NCI-H226 (cell line): ENCODE data around the gene IGF2BP3.

Source experiments
- DNase-seq: peaks from one replicate; pipeline ENCODE4 v3.0.0-alpha.2; 2015

IGF2BP3 gene

DNA sequence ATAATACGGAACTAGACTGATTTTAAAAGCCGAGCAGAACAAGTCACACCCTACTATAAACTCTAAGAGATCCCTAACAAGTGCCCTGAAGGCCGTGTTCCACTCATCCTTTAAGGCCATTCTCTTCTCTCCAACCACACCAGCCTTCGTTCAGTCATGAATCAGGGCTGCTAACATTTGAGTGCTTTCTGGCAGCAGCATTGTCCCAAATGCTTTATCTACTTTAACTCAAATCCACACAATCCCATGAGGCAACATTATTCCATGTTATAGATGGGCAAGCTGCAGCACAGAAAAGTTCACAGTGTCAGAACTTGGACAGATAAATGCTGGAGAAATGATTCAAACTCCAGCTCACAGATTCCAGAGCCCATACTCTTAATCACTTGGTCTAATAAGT lies 97.7 kb downstream of the IGF2BP3 start:
- DNase-seq, result no peak

DNA sequence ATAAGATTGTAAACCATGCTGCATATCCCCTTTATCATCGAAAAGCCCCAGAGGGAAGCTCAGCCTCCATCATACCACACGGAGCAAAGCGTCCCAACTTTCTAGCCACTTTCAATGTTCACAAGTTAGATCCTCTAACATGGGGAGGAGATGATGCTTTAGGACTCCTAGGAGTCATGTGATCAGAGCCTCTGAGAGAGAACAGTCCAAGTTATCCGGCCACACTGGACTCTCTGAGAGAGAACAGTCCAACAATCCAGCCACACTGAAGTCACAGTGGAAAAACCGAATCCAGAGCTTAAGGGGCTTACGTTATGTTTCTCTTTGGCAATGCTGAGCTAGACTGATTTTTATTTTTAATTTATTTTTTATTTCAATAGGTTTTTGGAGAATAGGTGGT lies 98.6 kb downstream of the IGF2BP3 start:
- no peak for DNase-seq

DNA sequence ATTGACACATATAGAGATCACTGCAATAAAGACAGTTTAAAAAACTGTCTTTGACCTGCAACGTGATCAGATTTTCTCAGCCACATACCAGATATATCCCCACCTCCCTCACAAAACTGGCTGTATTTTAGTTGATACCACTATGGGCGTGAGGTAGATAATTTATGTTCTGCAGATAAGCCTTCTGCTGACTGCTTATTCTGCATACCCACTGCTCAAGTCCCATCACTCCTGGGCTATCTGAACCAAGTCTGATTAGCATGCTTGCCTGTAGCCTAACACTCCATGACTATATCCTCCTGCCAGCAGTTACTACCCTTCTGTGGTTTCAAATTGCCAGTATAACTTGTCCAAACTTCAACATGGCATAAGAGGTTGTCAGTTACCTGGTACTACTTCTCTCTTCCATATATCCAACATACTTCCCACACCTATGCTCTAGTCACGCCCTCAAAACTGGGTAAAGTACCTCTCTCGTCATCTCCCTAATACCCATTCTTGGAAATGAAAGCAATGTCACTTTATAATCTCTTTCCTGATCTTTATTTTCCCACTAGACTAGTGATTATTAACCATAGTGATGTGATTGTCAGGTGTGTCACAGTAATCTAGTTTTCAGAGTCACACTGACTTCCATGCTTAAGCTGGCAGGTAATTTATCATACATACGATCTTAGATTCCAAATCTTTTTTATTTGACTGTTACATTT lies 100.4 kb downstream of the IGF2BP3 start:
- no peak for DNase-seq

DNA sequence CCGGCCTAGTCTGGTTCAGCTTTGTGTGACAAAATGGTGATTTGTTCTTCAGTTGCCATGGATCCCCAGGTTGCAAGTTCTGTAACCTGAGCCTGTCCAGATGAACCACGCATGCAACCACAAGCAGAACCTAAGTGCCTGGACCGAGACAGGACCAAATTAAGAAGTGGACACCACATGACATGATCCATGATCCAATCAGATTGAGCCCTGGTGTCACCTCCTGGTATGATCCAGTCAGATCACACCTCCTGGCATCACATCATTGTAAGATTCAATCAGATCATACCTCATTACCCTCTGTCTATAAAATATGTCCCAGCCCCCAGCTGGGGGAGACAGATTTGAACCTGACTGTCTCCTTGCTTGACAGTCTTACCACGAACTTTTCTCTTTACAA lies 101.2 kb downstream of the IGF2BP3 start:
- no peak for DNase-seq

DNA sequence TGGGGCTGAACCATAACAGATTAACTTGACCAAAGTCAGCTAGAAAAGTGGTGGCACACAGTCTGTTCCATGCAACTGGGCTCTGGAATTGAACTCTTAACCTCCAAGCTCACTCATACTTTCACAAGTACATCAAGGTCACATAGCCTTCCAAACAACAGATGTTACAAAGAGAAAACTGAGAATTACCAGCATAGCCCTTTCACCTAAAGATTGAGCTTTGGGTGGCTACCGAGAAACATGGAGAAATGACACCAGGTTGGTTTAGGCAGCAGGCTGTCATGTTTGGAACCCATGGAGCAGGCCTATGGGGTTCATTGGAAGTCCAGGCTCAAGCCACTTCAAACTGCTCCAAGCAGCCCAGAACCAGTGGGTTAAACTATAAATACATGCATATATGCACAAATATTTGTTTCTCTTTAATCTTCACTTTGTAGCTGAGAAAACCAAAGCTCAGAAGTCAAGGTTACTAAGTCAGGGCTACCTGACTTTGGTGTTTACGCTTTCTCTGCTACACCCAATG lies 112.1 kb downstream of the IGF2BP3 start:
- no peak for DNase-seq

DNA sequence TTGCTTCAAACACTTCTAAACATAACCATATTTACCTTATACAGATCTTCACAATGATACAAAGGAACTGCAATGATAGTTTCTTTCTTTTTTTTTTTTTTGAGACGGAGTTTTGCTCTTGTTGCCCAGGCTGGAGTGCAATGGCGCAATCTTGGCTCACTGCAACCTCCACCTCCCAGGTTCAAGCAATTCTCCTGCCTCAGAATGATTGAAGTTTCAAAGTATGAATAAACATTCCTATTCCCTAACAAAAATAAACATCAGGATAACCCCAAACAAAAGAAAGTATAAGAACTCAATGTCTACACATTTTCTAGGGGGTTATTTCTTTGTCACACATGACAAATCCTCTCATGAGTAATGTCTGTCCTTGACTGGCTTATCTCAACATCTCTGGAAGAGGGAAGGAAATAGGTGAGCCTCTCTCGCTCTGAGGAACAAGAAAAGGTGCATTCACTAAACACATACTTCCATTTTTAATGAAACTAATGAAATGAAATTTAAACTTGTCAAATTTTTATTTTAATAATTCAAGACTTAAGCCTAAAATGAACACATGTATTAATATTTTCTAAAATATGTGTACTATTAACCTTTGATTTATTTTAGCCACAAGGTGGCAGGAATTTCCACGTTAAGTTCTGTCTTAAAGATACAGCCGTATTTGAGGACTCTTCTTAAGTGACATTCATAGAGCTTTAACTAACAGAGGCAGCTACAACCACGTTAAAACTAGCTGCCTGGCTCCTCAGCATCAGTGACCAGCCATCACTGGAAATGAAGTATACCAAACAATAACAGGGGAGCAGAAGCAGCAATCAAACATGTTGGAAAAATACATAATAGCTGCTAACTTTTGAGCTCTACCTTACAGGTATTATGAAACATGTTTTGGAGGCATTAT lies 112.8 kb downstream of the IGF2BP3 start:
- peak; percentile 72 for DNase-seq

DNA sequence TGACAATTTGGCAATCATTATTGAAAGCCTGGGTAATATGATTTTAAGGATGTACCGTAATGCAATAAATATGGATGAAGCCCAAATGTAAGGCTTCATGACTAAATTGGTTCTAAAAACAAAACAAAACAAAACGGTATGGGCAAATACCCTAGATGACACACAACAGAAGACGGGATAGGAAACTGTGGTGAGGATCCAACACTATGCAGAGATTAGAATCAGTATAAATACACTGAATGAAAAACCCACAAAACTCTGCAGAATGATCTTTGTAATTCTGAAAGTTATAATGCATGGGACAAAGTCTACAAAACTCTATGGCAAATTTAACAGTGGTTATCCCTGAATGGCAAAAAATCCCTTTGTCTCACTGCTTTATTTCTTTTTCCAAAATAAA lies 113.6 kb downstream of the IGF2BP3 start:
- DNase-seq, result no peak

DNA sequence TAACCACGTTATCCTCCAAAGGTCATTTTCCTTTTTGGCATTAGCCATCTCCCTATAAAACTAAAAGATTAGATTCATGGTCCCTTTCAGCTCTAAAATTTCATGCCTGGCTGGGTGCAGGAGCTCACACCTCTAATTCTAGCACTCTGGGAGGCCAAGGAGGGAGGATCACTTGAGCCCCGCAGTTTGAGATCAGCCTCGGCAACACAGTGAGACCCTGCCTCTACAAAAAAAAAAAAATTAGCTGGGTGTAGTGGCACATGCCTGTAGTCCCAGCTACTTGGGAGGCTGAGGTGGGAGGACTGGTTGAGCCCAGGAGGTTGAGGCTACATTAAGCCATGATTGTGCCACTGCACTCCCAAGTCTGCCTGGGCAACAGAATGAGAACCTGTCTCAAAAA lies 114.1 kb downstream of the IGF2BP3 start:
- DNase-seq, result no peak

DNA sequence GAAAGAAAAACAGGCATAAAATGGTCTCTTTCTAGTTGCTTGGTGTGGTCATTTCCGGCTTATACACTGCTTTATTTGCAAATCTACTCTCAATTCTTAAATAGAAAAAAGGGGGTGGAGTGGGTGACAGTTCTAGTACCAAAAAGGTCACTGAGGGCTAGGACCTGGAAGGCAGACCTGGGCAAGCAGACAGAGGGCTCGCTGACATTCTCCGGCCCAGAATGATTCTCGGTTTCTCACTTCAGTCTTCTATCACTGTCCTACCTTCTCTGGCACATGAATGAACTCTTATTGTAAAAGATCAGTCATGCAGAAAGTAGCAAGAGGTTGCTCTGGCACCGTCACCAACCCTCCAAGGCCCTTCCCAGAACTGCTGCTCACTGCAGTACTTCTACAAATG lies 117.1 kb downstream of the IGF2BP3 start:
- DNase-seq, result no peak

DNA sequence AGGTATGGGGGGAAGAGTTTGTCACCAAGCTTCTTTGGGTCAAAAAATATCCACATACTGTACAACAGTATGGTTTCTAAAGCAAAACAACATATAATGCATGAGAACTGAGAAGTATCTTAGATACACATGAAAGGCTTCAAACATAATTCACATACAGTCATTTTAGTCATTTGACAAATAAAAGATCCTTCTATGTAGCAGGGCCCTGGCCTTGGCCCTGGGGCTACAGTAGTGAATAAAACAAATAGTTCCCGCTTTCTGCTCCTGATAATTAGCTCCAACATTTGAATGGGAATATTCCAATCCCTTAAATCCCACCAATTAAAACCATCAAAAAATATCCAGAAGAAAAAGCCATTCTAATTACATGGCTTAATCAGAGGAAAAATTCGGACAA lies 119.8 kb downstream of the IGF2BP3 start:
- no peak for DNase-seq

DNA sequence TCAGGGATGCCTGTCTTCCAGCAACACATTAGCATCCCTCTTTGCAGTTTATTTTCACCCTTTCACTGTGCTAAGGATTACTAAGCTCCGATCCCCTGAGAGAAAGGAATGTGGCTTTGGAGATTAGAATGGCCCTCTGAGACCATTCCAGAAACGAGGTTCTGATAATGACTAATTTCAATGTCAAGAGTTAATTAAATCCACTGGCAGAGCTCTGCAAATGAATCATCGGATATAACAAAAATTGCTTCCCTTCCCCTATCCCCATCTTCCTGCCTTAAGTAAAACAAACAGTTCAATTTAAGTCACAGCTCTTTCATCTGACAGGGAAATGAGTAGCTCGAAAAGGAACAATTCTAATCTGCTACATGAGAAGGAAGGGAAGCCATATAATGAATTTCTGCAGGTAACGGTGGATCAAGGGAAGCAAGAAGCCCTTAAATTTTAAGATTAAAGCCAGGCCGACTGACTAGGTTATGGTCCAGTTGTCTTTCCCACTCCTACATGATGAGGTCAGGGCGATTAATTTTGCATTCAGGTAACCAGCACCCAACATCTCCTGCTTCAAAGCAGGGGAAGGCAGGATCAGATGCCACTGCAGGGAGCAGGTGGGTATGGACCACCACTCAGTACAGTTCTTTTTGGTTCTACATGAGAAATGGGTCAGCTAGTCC lies 120.7 kb downstream of the IGF2BP3 start:
- DNase-seq, result peak; percentile 80

DNA sequence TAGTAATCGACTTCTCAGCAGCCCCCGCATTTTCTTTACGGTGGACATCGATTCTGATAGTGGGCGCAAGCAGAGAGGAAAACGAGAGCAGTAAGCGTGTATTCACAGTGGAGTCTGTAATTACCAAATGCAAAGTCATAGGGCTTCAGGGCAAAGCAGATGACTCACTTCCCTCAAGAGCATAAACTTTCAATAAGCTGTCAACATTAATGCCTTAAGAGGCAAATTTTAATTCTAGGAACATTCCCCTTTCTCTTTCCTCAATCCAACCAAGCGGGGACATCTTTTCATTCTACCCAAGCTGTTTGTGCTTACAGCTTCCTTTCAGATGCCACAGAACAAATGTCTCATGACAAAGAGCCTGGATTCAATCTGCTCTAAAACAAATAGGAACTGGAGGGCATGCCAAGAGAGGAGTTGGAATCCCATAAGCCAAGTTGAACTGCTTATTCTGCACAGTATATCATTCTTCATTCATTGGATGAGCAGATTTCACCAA lies 122.6 kb downstream of the IGF2BP3 start:
- peak; percentile 95 for DNase-seq

DNA sequence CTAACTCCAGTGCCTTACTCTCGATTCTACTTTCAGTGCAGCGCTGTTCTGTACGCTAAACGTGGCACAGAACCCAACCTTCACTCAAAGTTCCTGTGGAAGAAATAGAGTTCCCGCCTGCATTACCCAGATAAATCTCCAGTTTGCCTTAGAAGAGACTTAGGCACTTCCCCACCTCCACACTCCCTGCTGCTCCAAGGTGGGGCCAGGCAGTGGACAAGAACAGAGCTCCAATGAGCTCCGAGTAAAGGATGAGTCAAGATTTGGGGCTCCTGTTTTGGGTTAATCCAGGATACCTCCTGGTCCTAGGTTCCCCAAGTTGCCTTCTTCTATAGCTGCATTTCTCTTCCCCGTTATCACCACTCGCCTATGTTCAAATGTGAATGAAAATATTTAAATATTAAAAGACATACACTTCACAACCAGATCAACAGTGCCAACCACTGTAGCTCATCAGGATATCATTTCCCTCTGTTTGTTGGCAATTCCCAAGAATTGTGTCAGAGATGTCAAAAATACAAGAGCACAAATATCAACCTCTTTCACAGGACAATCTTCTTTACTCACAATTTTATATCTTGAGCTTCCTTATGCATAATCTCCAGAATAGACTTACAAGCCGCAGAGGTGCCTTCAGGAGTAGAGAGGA lies 123.1 kb downstream of the IGF2BP3 start:
- DNase-seq, result peak; percentile 46

DNA sequence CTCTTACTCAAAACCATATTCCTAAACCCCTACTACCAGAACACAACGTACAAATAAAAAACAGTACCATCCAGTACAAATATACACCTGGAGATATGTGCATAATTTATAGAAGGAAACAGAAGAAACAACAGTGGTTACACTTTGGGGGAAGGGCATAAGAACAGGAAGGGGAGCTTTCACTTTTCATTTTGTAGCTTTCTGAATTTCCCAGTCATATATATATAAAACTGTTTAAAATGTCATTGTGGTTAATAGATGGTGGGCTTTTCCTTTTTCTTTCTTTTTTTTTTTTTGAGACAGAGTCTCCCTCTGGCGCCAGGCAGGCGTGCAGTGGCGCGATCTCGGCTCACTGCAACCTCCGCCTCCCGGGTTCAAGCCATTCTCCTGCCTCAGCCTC lies 124.0 kb downstream of the IGF2BP3 start:
- no peak for DNase-seq

DNA sequence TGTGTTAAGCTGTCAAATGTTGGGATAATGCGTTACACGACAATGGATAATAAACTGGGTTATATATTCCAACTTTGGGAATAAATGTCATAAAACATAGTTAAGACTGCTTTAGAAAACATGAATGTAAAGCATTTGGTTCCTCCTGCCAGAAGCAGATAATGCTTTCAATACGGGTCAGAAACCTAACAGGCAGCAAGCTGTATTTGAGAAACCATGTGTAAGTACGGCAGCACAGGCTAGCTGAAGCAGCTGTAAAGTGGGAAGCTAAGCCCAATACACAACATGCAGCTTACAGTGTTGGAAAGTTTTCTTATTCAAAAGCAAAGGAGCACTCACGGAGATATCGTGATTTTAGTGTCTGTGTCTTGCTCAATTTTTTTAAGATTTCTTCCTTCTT lies 124.7 kb downstream of the IGF2BP3 start:
- DNase-seq, result no peak

DNA sequence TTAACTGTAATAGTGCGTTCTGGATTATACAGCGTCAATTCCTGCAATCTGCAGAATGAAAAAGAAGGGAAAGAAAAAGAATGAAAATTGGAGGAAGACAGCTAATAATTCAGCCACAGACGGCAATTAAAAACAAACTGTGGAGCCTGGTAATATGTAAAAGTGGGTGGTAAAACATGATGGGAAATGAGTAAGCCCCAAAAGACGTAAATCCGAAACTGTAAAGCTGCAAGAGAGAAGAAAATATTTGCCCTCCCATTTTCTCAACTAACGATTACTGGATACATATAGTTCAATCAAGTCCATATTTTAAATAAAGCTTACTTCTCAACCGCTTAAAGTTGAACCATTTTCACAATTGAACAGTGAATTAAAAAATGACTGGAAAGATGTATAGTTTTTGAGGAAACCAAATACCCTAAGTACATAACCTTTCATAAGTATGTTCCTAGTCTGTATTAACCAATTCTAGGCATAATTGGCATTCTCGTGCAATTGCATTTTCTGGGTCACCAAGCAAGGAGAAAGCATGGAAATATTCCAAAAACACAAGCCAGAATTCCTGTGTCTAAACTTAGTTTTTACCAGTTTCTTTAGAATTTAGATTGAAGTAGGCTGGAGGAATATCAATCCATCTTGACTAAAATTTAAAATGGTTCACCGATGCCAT lies 126.3 kb downstream of the IGF2BP3 start:
- DNase-seq, result no peak

DNA sequence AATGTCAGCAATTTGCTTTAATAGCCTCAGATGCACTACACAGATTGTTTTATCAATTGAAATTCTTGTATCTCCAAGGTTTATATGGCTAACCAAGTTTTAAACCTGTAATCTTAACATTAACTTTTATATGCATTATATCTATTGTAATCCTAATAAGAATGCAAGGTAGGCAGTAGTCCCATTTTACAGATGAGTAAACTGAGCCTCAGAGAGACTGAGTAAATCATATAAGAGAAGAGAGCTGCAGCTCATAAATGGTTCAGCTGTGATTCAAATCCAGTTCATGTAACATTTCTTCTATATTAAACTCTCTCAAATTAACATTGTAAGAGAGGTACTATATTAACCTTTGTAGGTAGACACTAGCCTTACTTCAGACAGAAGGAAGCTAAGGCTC lies 127.2 kb downstream of the IGF2BP3 start:
- DNase-seq, result no peak

DNA sequence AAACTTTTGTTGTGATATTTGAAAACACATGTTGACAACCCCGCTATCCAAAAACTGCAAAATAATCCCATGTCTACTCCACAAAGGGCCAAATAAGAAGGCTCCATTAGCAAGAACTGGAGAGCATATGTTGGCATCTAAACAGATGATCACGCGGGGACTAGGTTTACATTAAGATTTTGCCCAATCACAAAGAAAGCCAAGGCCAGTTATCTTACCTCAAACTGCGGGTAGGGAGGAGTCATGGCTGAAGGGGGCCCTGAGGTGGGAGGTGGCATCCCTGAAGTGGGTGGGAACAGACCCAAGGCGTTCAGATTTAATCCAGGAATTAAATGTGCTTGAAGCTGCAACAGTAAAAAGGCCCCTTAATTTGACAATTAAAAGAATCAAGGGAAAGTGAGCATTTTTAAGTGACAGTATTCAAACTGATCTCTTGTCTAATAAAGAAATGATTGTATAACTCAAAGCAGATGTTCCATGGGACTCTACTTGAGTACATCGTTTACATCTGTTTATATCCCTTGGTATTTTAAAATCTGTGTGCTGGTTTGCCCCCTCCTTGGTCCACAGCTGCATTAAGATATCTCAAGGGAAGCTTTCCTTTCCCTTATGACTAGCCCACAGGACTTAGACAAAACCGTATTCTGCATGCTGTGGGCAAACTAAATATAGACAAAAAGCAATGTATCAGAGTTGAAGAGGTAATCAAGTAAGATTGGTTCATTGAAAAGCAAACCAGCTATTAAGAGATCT lies 128.3 kb downstream of the IGF2BP3 start:
- no peak for DNase-seq

DNA sequence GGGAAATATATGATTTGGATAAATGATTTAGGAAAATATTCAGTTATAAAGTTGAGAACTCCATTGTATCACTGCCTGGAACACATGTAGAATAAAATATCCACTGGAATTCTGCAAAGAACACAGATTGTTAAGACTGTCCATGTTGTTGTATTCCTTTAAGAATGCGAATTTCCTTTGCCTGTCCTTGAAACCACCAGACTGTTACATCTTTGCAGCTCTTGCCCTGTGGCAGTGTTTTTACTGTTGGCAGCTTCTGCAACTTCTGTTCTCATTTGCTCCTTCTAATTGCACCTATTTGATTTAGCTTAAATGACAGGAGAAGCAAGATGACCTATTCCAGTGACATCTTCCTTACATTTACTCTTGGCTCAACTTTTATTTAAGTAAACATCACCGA lies 131.4 kb downstream of the IGF2BP3 start:
- no peak for DNase-seq

DNA sequence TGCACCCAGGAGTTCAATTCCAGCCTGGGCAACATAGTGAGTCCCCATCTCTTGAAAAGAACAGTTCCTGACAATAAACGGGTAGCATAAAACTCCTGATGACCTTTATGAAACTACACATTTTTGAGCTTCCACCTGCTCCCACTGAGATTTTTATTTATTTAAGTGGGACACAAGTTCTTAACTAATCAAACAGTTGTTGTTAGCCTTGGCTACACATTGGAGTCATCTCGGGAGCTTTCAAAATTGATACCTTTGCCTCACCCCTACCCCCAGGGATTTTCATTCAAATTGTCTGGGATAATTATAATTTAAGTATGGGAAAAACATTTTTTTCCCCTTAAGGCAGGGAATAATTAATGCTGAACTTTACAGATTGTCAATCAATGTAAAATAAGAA lies 131.9 kb downstream of the IGF2BP3 start:
- DNase-seq, result no peak

DNA sequence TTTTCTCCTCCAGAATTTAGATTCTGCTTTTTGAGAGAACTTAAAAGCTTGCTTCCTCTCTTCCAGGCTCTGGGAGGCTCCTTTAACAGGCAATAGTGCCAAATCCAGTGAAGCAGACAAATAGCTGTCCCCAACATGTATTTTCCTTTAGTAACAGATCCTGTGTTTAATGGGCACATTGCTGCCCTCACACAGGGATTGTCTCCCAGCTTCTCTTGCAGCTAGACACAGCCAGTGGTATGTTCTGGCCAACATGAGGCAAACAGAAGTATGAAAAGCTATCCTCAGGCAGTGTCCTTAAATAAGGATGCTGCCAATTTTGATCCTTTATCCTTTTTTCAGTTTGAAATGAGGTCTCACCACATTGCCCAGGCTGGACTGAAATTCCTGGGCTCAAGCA lies 132.9 kb downstream of the IGF2BP3 start:
- no peak for DNase-seq
